ENCODE results near the gene ZNF580. TPM values are rescaled to one million over a fixed set of nuclear protein-coding genes. Genes with fewer than 3 reads are reported as not detected.

Gene ZNF580
- total and polyA plus RNA-seq, 10 of the 15 experiments (the other 5 are each of a cell fraction or from before 2014, with no cell fraction given): 2.3 to 31.8 (median 10.0) TPM

DNA sequence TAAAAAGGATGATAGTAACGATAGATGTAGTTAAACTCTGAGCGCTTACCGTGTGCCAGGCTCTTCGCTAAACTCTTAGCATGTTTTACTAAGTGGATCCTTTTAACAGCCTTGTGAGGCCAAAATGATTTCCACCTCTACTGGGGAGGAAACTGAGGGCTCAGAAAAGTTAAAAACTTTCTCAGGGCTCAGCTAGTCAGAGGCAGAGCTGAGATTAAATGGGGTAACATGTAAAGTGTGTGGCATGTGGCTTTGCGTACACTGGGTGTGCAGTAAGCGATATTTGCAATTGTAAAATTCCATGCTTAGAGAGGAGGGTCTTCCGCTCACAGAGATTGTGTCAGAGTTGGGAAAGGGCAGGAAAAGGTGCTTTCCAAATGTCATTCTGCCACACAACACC is 15.8 kb downstream of the ZNF580 start:
- TF ChIP-seq MXI1 (IDR thresholded peaks at IDR 0.05; ENCODE audit: low read depth, low read length): peak; percentile 37; the same call in 1 of the 2 replicates
- TF ChIP-seq POU2F2 (IDR thresholded peaks at IDR 0.05; ENCODE audit: borderline replicate concordance, low read depth, low read length): 0 out of 3 replicates have a peak, but pooled peaks have one; percentile 11
- TF ChIP-seq BHLHE40 (IDR thresholded peaks at IDR 0.05; ENCODE audit: borderline replicate concordance in 1 of 2, low read depth in 2 of 2, low read length in 1 of 2): no peak
- 0 out of 2 replicates have a peak, but pooled peaks have one; percentile 25 for TF ChIP-seq SIN3A (IDR thresholded peaks at IDR 0.05; ENCODE audit: low read depth, low read length)
- TF ChIP-seq WRNIP1 (IDR thresholded peaks at IDR 0.05; ENCODE audit: borderline replicate concordance, low read depth, low read length): peak; percentile 83; the same call in 1 of the 2 replicates
- peak; percentile 35; the same call in 1 of the 2 replicates for TF ChIP-seq TBL1XR1 (IDR thresholded peaks at IDR 0.05; ENCODE audit: low read depth, low read length)
- Histone ChIP-seq H3K9ac (ENCODE audit: control insufficient read depth, insufficient read depth, low read length) (peak overlapping the region; percentile 98), H2AFZ (ENCODE audit: control insufficient read depth, low read depth, low read length) (no peak overlapping the region), H3K4me1 (ENCODE audit: control insufficient read depth, insufficient read depth, low read length) (peaks cover 12% of the 10 kb centered on the region), H3K79me2 (ENCODE audit: control insufficient read depth, insufficient read depth, low read length) (peaks cover 60% of the 10 kb centered on the region), H3K4me3 (peak overlapping the region; percentile 94), H3K27me3 (replicated peaks in 1 of 2; ENCODE audit: control insufficient read depth in 2 of 2, insufficient read depth in 2 of 2, low read length in 1 of 2) (no peaks in the 10 kb centered on the region), H4K20me1 (ENCODE audit: control insufficient read depth, insufficient read depth) (peaks cover 12% of the 10 kb centered on the region), H3K4me2 (ENCODE audit: control insufficient read depth, insufficient read depth) (peak overlapping the region; percentile 94), H3K36me3 (ENCODE audit: control insufficient read depth in 2 of 2, insufficient read depth in 2 of 2, low read length in 1 of 2) (peaks cover 5 to 27% of the 10 kb centered on the region in 2 experiments), H3K9me3 (replicated peaks; ENCODE audit: control insufficient read depth, insufficient read depth, low read length) (no peaks in the 10 kb centered on the region), H3K27ac (ENCODE audit: control insufficient read depth, insufficient read depth) (peak overlapping the region; percentile 100)
- WGBS (ENCODE audit: insufficient coverage, insufficient replicate concordance, low lambda C conversion rate, missing lambda C conversion rate): 2% methylated on average over 7 of the region's 7 CpGs
- ChIA-PET SMC1A (ENCODE audit: uncharacterized antibody, unreplicated experiment) (interaction anchor here (0.7 to 3.2 kb wide), 10 partner anchors 9 to 154 kb away, joined by 3 to 15 read pairs (median 4); partner anchors contain the start of gene CCDC106), POLR2A (interaction anchor here (0.5 to 2.0 kb wide), 8 partner anchors 15 to 474 kb away, joined by 3 to 7 read pairs (median 4); partner anchors contain the start of gene EPN1), CTCF (interaction anchor here (1.0 to 2.3 kb wide), 8 partner anchors 9 to 153 kb away, joined by 3 to 14 read pairs (median 6); partner anchors contain the start of gene CCDC106), RAD21 (ENCODE audit: unreplicated experiment) (interaction anchor here (0.7 to 2.3 kb wide), 5 partner anchors 15 to 153 kb away, joined by 4 to 14 read pairs (median 9); no protein-coding TSS in a partner anchor)
- DNase-seq (ENCODE audit: low read depth, low spot score) (no peak), FAIRE-seq (no peak), ATAC-seq (no peak)
- in situ Hi-C loops (cut with MboI): loop anchor here (10.0 to 25.0 kb wide), 2 partner anchors 1192 to 1519 kb away; partner anchors contain the start of genes CNOT3 and LENG9
- BruUV-seq (replicated peaks): no TSS peak
- intact Hi-C loops (cut with micrococcal nuclease; ENCODE audit: unreplicated experiment): no loop called here
